ENCODE measurements around the gene ARHGAP21. TPM values are rescaled to one million over a fixed set of nuclear protein-coding genes. Genes with fewer than 3 reads are reported as not detected.

Gene ARHGAP21
- total and polyA plus RNA-seq, 3 donors from 2014 or later: 44.3 to 69.2 (median 66.9) TPM

GRCh38 chr10:24574578-24575155 is 149.0 kb downstream of the ARHGAP21 start:
- Histone ChIP-seq H3K9me3 (no peaks in the 10 kb centered on the region), H3K36me3 (ENCODE audit: low read depth, missing control alignments) (no peaks in the 10 kb centered on the region), H3K4me1 (no peaks in the 10 kb centered on the region), H3K27ac (no peak overlapping the region), H3K27me3 (no peaks in the 10 kb centered on the region), H3K4me3 (no peak overlapping the region)
- WGBS, 2 donors: 68 to 78% methylated on average over 3 of the region's 3 CpGs
- TF ChIP-seq POLR2A (IDR thresholded peaks at IDR 0.05): no peak
- no peak for TF ChIP-seq CTCF (IDR thresholded peaks at IDR 0.05)
- intact Hi-C loops (cut with DNase I; ENCODE audit: low total_unique reads): no loop called here
- DNase-seq: no peak

GRCh38 chr10:24574161-24574560 is 149.5 kb downstream of the ARHGAP21 start:
- WGBS, 2 donors: 80 to 88% methylated on average over 9 of the region's 9 CpGs
- intact Hi-C loops (cut with DNase I; ENCODE audit: low total_unique reads): no loop called here
- H3K4me1 ChIP-seq: no peaks in the 10 kb centered on the region
- no peak for DNase-seq
- H3K27ac ChIP-seq: no peak overlapping the region
- H3K9me3 ChIP-seq: no peaks in the 10 kb centered on the region
- no peaks in the 10 kb centered on the region for H3K27me3 ChIP-seq
- H3K4me3 ChIP-seq: no peak overlapping the region
- TF ChIP-seq CTCF (IDR thresholded peaks at IDR 0.05) (no peak), POLR2A (IDR thresholded peaks at IDR 0.05) (no peak)
- H3K36me3 ChIP-seq (ENCODE audit: low read depth, missing control alignments): no peaks in the 10 kb centered on the region

- H3K27ac ChIP-seq: no peak overlapping the region
- H3K27me3 ChIP-seq: no peaks in the 10 kb centered on the region
- no peaks in the 10 kb centered on the region for H3K36me3 ChIP-seq (ENCODE audit: low read depth, missing control alignments)
- no peaks in the 10 kb centered on the region for H3K9me3 ChIP-seq
- H3K4me3 ChIP-seq: no peak overlapping the region
- TF ChIP-seq POLR2A (IDR thresholded peaks at IDR 0.05) (no peak), CTCF (IDR thresholded peaks at IDR 0.05) (no peak)
- WGBS, 2 donors: 84 to 86% methylated on average over 7 of the region's 7 CpGs
- no peaks in the 10 kb centered on the region for H3K4me1 ChIP-seq
- intact Hi-C loops (cut with DNase I; ENCODE audit: low total_unique reads): no loop called here
- no peak for DNase-seq
These were observed 151.7 kb downstream of the ARHGAP21 start for GRCh38 chr10:24571870-24572450.

- no peaks in the 10 kb centered on the region for H3K4me1 ChIP-seq
- H3K9me3 ChIP-seq: no peaks in the 10 kb centered on the region
These were observed 152.8 kb downstream of the ARHGAP21 start for GRCh38 chr10:24570658-24571426.

More at GRCh38 chr10:24570658-24571426, 152.8 kb downstream of the ARHGAP21 start:
- 93% methylated on average over 9 of the region's 9 CpGs for WGBS, 2 donors
- Histone ChIP-seq H3K36me3 (ENCODE audit: low read depth, missing control alignments) (no peaks in the 10 kb centered on the region), H3K27ac (no peak overlapping the region), H3K27me3 (no peaks in the 10 kb centered on the region), H3K4me3 (no peak overlapping the region)
- no peak for DNase-seq
- no peak for TF ChIP-seq CTCF (IDR thresholded peaks at IDR 0.05)
- TF ChIP-seq POLR2A (IDR thresholded peaks at IDR 0.05): no peak
- intact Hi-C loops (cut with DNase I; ENCODE audit: low total_unique reads): no loop called here

Data from testis (tissue), 3 donors.